Activated T-helper 2 cell treated with anti-CD3 and anti-CD28 coated beads, Interferon-gamma antibody, Interleukin-2, Interleukin-4, amounts not matched to agents 10 μg/mL and 5 μg/mL and 100 μg/mL, durations not matched to agents 14 hours and 24 hours and 36 hours (primary cell): Measurements from ENCODE around the gene C12orf57. TPM values are rescaled to one million over a fixed set of nuclear protein-coding genes. Genes with fewer than 3 reads are reported as not detected.

Source experiments
- DNase-seq: peaks from one replicate; pipeline ENCODE4 v3.0.0; 2021; ENCODE audit warnings: low spot score
- H3K27ac Mint-ChIP-seq: one replicate; pipeline ENCODE4 v1.8.0; 2021; ENCODE audit warnings: mixed read lengths
- H3K27me3 Mint-ChIP-seq: one replicate; pipeline ENCODE4 v1.8.0; 2021; ENCODE audit warnings: low read depth, mixed read lengths
- H3K36me3 Mint-ChIP-seq: one replicate; pipeline ENCODE4 v1.8.0; 2021; ENCODE audit warnings: low read depth, mixed read lengths
- H3K4me1 Mint-ChIP-seq: one replicate; pipeline ENCODE4 v1.8.0; 2021; ENCODE audit warnings: low read depth, mixed read lengths
- H3K4me3 Mint-ChIP-seq: one replicate; pipeline ENCODE4 v1.8.0; 2021; ENCODE audit warnings: low read depth, mild to moderate bottlenecking, moderate library complexity, mixed read lengths
- H3K9me3 Mint-ChIP-seq: one replicate; pipeline ENCODE4 v1.8.0; 2021; ENCODE audit warnings: mixed read lengths
- intact Hi-C: fragments of 100-400 bp; cut with micrococcal nuclease; formaldehyde crosslinking; loops from one replicate; pipeline ENCODE4 v1.15.1; 2023
- total RNA-seq: library from RNA; stranded (reverse); gene quantifications from 2 replicates; pipeline ENCODE4 v1.2.3, GENCODE V29; 2022

Gene C12orf57
- total RNA-seq, 1 donor from 2014 or later: 173 TPM

GRCh38 chr12:6936636-6937480 is 7.0 kb upstream of the C12orf57 start:
- DNase-seq: peak; percentile 65
- Mint-ChIP-seq H3K4me1 (peaks cover 48% of the 10 kb centered on the region), H3K27me3 (no peaks in the 10 kb centered on the region), H3K9me3 (no peaks in the 10 kb centered on the region), H3K36me3 (peaks cover 60% of the 10 kb centered on the region), H3K4me3 (peak overlapping the region; percentile 80), H3K27ac (peak overlapping the region; percentile 95)
- intact Hi-C loops: no loop called here

DNA sequence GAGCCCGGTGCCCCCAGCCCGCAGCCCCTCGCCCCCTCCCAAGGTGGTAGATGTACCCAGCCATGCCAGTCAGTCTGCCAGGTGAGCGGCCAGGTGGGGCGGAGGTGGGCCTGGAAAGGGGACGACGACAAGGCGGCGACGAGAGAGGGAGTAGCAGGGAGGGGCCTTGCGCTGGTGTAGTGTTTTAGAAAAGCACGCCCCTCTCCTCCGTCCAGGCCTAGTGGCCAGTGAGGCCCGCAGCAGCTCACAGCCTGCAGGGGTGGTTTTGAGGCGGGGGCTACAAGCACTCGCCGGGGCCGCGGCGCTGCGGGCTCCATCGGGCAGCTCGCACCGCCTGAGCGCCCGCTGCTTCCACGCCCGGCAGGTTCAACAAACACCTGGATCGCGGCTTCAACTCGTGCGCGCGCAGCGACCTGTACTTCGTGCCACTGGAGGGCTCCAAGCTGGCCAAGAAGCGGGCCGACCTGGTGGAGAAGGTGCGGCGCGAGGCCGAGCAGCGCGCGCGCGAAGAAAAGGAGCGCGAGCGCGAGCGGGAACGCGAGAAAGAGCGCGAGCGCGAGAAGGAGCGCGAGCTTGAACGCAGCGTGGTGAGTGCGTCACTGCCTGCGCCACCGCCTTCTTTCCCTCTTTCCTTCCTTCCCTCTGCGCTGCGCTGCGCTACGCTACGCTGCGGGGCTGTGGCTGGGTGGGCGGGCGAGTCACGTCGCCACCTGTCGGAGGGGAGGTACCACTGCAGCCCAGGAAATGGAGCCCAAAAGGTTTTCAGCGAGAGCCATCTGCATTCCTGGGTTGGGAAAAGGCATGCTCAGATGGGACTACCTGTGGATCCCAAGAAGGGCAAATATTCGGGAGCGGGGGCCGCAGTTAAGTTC is 6.1 kb upstream of the C12orf57 start:
- no peaks in the 10 kb centered on the region for H3K9me3 Mint-ChIP-seq
- peak; percentile 93 for DNase-seq
- H3K4me1 Mint-ChIP-seq: peaks cover 44% of the 10 kb centered on the region
- H3K27ac Mint-ChIP-seq: peak overlapping the region; percentile 95
- no peaks in the 10 kb centered on the region for H3K27me3 Mint-ChIP-seq
- intact Hi-C loops: loop anchor here (1.0 kb wide), 1 partner anchor 13 kb away; no protein-coding TSS in a partner anchor
- peak overlapping the region; percentile 80 for H3K4me3 Mint-ChIP-seq
- peaks cover 66% of the 10 kb centered on the region for H3K36me3 Mint-ChIP-seq

- DNase-seq: no peak
- Mint-ChIP-seq H3K4me1 (peaks cover 41% of the 10 kb centered on the region), H3K36me3 (peaks cover 60% of the 10 kb centered on the region), H3K4me3 (peak overlapping the region; percentile 80), H3K9me3 (no peaks in the 10 kb centered on the region), H3K27me3 (no peaks in the 10 kb centered on the region), H3K27ac (peak overlapping the region; percentile 95)
- intact Hi-C loops: loop anchor here (1.0 kb wide), 1 partner anchor 14 kb away; no protein-coding TSS in a partner anchor
Observed at GRCh38 chr12:6938353-6939190, 5.2 kb upstream of the C12orf57 start.

DNA sequence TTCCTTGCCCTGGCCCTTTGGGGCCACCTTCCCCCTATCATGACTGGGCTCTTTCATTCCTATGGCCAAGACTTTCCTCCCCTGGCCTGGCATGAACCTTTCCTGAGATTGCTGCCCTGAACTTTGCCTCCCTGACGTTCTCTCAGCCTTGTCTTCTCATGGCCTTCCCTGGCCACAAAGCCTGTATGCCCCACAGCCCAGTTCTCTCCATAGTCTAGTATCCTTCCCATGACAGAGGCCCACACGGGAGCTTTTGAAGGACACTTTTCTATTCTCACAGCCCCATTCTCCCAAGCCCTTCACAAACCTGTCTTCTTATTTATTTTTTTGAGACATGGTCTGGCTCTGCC is 4.7 kb upstream of the C12orf57 start:
- Mint-ChIP-seq H3K27ac (peak overlapping the region; percentile 51), H3K4me1 (peaks cover 38% of the 10 kb centered on the region), H3K4me3 (peak overlapping the region; percentile 56), H3K9me3 (no peaks in the 10 kb centered on the region), H3K36me3 (peaks cover 55% of the 10 kb centered on the region), H3K27me3 (no peaks in the 10 kb centered on the region)
- intact Hi-C loops: no loop called here
- no peak for DNase-seq

GRCh38 chr12:6941267-6941666 is 2.6 kb upstream of the C12orf57 start:
- no peak for DNase-seq
- peaks cover 37% of the 10 kb centered on the region for H3K4me1 Mint-ChIP-seq
- H3K27me3 Mint-ChIP-seq: no peaks in the 10 kb centered on the region
- peaks cover 39% of the 10 kb centered on the region for H3K36me3 Mint-ChIP-seq
- intact Hi-C loops: loop anchor here (5.0 to 10.0 kb wide), 3 partner anchors 76 to 1054 kb away; partner anchors contain the start of genes C1RL and LPCAT3
- H3K27ac Mint-ChIP-seq: peak overlapping the region; percentile 63
- no peak overlapping the region for H3K4me3 Mint-ChIP-seq
- no peaks in the 10 kb centered on the region for H3K9me3 Mint-ChIP-seq

DNA sequence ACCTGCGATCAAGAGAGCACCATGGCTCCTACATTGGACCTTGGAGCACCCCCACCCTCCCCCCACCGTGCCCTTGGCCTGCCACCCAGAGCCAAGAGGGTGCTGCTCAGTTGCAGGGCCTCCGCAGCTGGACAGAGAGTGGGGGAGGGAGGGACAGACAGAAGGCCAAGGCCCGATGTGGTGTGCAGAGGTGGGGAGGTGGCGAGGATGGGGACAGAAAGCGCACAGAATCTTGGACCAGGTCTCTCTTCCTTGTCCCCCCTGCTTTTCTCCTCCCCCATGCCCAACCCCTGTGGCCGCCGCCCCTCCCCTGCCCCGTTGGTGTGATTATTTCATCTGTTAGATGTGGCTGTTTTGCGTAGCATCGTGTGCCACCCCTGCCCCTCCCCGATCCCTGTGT is 2.0 kb upstream of the C12orf57 start:
- H3K36me3 Mint-ChIP-seq: peaks cover 35% of the 10 kb centered on the region
- H3K4me3 Mint-ChIP-seq: no peak overlapping the region
- peaks cover 34% of the 10 kb centered on the region for H3K4me1 Mint-ChIP-seq
- no peaks in the 10 kb centered on the region for H3K27me3 Mint-ChIP-seq
- no peaks in the 10 kb centered on the region for H3K9me3 Mint-ChIP-seq
- no peak for DNase-seq
- intact Hi-C loops: loop anchor here (5.0 to 10.0 kb wide), 3 partner anchors 76 to 1053 kb away; partner anchors contain the start of genes C1RL and LPCAT3
- H3K27ac Mint-ChIP-seq: no peak overlapping the region

DNA sequence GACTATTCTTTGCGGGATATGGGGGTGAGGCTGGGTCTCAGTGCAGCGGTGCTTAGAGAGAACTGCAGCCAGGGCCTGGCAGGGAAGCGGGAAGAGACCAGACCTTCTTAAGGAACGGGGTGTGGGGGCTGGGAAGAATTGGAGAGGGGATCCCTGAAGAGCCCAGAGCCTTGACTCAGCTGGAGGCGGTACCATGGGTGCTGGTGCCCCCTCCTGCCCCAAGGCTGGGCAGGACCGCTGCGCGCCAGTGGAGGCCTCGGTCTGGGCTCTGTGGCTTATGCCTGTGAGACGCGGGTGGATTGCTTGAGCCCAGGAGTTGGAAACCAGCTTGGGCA is 1.5 kb upstream of the C12orf57 start:
- DNase-seq: no peak
- no peak overlapping the region for H3K4me3 Mint-ChIP-seq

GRCh38 chr12:6943389-6943721 is 467 bp upstream of the C12orf57 start:
- intact Hi-C loops: loop anchor here (1.0 to 10.0 kb wide), 4 partner anchors 52 to 1051 kb away; partner anchors contain the start of genes C1RL and LPCAT3
- peak; percentile 76 for DNase-seq
- H3K27ac Mint-ChIP-seq: peak overlapping the region; percentile 99
- peaks cover 45% of the 10 kb centered on the region for H3K4me1 Mint-ChIP-seq
- H3K36me3 Mint-ChIP-seq: peaks cover 39% of the 10 kb centered on the region
- H3K27me3 Mint-ChIP-seq: no peaks in the 10 kb centered on the region
- H3K9me3 Mint-ChIP-seq: no peaks in the 10 kb centered on the region
- H3K4me3 Mint-ChIP-seq: peak overlapping the region; percentile 84

More for the DNA sequence above, 1.5 kb upstream of the C12orf57 start:
- H3K4me1 Mint-ChIP-seq: peaks cover 38% of the 10 kb centered on the region
- H3K36me3 Mint-ChIP-seq: peaks cover 37% of the 10 kb centered on the region
- intact Hi-C loops: loop anchor here (5.0 to 10.0 kb wide), 3 partner anchors 75 to 1053 kb away; partner anchors contain the start of genes C1RL and LPCAT3
- H3K27ac Mint-ChIP-seq: peak overlapping the region; percentile 99
- no peaks in the 10 kb centered on the region for H3K9me3 Mint-ChIP-seq
- no peaks in the 10 kb centered on the region for H3K27me3 Mint-ChIP-seq

DNA sequence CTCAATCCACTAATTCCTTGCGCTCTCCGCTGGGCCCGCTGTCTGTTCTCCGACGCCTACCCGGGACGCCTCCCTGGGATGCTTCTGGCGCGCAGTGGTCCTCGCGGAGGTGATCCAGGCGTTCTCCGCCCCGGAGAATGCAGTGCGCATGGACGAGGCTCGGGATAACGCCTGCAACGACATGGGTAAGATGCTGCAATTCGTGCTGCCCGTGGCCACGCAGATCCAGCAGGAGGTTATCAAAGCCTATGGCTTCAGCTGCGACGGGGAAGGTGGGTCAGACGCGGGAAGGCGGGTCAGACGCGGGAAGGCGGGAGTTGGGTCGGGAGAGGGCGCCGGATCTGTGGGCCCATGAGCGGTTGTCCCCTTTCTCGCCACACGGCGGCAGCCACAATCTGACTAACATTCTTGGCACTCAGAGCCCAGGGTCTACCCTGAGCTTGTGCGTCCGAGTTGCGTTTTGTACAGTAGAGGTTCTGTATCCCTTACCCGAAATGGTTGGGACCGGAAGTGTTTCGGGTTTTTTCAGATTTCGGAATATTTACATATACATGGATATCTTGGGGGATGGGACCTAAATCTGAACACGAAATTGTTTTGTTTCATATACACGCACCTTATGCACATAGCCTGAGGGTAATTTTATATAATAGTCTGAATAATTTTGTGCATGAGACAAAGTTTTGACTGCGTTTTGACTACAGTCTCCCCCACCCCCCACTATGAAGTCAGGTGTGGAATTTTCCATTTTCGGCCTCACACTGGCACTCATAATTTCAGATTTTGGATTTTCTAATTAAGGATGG is 762 bp downstream of the C12orf57 start:
- no peaks in the 10 kb centered on the region for H3K9me3 Mint-ChIP-seq
- H3K4me1 Mint-ChIP-seq: peaks cover 50% of the 10 kb centered on the region
- DNase-seq: peak; percentile 84
- H3K27ac Mint-ChIP-seq: peak overlapping the region; percentile 99
- no peaks in the 10 kb centered on the region for H3K27me3 Mint-ChIP-seq
- intact Hi-C loops: loop anchor here (1.0 to 10.0 kb wide), 7 partner anchors 9 to 1050 kb away; partner anchors contain the start of genes C1RL, EMG1, LPCAT3 and PHB2
- H3K4me3 Mint-ChIP-seq: peak overlapping the region; percentile 84
- peaks cover 40% of the 10 kb centered on the region for H3K36me3 Mint-ChIP-seq

- Mint-ChIP-seq H3K27ac (peak overlapping the region; percentile 99), H3K36me3 (peaks cover 33% of the 10 kb centered on the region), H3K27me3 (no peaks in the 10 kb centered on the region), H3K4me3 (peak overlapping the region; percentile 84), H3K9me3 (no peaks in the 10 kb centered on the region), H3K4me1 (peaks cover 60% of the 10 kb centered on the region)
- intact Hi-C loops: loop anchor here (10.0 kb wide), 1 partner anchor 1049 kb away; no protein-coding TSS in a partner anchor
- no peak for DNase-seq
Observed at GRCh38 chr12:6945613-6946012, 1.8 kb downstream of the C12orf57 start.

DNA sequence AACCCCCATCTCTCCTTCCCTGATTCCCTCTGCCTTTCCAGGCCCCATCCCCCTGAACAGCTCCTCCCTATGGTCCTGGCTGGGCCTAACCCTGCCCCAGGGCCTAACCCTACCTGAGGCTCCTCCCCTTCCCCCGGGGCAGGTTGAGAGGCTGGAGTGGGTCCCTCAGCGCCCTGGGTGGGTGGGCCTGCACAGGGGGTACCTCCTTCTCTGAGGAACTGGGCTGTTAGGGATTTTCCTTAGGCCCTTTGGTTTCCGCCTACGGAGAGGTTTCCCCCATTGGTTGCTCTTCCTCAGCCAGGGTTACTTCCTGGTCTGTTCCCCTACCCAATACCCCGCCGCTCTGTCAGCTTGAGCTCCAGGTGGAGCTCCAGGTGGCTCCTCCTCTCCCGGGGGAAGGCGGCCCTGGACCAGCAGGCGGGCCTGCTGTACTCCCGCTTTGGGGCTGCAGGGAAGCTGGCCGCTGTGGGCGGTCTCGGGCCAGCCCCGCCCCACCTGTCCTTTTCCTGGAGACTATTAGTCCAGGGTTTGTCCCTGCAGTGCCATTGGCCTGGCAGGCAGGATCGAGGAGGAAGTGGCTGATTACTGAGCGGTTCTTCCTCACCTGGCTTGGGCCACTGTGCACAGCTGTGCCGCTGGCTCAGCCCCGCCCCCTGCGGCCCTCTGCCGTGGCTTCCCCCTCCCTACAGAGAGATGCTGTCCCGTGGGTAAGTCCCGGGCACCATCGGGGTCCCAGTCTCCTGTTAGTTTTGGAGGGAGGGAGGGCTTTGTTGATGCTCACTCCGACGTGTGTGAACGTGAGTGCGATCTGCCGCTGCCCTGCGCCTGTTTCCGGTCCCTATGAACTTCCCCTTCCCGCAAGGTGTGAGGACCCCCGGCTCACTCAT is 2.5 kb downstream of the C12orf57 start:
- H3K4me1 Mint-ChIP-seq: peaks cover 62% of the 10 kb centered on the region
- H3K9me3 Mint-ChIP-seq: no peaks in the 10 kb centered on the region
- H3K36me3 Mint-ChIP-seq: peaks cover 29% of the 10 kb centered on the region
- H3K27ac Mint-ChIP-seq: peak overlapping the region; percentile 99
- H3K27me3 Mint-ChIP-seq: no peaks in the 10 kb centered on the region
- peak; percentile 67 for DNase-seq
- peak overlapping the region; percentile 84 for H3K4me3 Mint-ChIP-seq
- intact Hi-C loops: loop anchor here (10.0 kb wide), 1 partner anchor 1049 kb away; no protein-coding TSS in a partner anchor
